DMS 273 (cell line): Measurements from ENCODE around the gene DIP2B.

Source experiments
- DNase-seq: peaks from one replicate; lab custom pipeline; 2025; ENCODE audit not compliant: unreplicated experiment; lab: John Stamatoyannopoulos, UW

DIP2B gene

DNA sequence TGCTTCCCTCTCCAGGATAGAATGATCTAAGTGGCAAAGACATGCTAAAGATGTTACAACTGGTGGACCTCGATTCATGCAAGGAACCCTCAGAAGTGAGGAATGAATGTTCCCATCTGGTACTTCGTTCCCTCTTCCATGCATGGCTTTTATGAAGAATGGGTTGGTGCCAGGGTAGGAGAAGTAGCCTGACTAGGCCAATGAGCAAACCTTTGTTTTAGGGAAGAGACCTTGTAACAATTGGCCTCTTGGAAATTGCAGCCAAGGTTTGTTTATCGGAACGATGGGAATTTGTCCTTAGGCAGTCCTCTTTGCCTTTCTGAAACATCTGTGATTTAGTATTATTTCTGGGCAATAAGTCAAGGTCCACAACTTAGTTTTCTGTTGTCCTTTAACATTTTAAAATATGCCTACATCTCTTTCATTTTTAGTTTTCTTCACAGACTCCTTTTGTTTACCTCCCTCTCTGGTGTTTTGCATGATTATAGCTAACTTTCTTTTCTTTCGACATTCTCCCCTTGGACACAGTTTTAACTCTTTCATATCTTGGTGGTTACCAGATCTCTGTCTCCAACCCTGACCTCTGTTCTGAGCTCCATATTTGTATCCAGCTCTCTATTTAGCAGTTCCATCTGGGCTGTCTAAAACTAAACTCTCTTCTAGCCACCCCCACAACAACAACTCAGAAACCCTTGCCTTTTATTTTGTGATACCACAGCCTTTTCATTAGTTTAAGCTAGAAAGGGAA, 70.0 kb downstream of the DIP2B start:
- no peak for DNase-seq

DNA sequence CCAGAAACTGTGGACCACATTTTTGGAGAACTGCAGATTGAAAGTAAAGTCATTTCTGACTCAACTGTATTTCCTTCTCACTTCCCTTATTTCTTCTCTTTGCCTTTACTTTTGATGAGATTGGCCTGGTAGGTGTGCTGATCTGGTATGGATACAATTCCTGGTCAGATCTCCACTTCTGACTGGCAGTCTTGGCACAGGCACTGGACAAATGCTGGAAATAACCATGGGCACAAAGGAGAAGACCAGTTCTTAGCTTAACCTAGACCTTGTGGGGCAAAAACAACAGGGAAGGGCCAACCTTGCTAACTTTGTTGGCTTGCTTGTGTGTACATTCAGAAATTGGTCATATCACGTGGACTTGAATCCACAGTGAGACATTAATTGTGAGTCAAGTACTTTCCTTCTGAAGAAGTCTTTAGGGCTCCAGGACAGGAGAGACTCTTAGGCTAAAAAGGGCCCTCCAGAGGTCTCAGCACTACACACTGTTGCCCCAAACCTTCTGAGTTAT, 75.0 kb downstream of the DIP2B start:
- no peak for DNase-seq

DNA sequence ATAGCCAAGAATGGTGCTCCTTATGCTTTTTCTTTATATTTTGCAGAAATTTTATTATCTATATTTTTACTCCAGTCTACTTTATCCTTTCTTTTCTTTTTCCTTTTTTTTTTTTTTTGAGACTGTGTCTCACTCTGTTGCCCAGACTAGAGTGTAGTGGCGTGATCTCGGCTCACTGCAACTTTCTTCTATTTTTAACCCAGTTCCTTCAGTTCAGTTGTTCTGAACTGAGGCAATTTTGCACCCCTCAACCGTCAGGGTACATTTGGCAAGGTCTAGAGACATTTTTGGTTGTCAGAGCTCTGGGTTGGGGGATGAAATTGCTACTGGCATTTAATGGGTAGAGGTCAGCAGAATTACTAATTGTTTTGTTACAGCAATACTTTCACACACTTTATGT, 75.7 kb downstream of the DIP2B start:
- no peak for DNase-seq

DNA sequence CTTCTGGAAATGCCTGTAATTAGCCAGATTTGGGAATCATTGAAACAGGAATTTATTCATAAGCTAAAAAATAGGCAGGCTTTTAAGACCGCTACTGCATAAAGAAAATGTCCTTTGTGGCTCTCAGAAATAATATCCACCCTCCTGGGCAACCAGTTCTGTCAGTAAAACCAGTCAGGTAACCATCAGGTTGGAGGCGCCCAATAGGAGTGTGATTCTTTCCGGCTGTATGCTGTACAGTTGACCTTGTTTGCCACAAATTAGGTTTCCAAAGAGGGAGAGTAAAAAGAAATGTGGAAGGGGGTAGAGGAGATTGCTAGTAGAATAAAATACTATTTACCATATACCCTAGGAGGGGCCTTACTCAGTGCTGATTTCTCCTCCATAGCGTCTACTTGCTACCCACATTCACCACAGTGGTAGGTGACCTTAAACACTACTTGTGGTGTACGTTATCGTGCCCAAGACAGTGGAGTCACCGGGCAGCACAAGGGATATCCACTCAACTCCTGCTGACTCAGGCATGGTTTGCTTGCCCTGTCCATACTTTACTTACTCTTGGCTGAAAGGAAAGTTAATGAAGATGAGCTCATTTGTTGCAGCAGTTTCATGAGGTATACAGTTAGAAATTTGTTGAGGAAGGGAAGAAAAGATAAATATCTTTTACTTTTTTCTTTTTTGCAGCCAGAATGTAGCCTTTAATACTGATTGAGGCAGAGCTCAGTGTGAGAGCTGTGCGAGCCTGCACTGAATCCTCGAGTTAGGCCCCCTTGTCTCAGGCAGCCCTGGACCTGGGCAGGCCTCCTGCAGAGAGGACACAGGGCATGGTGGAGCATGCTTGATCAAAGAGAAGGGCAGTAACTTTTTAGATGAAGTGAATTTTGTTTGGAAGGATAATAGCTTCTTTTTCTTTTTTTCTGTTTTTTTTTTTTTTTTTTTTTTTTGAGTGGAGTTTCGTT, 76.7 kb downstream of the DIP2B start:
- DNase-seq = no peak

DNA sequence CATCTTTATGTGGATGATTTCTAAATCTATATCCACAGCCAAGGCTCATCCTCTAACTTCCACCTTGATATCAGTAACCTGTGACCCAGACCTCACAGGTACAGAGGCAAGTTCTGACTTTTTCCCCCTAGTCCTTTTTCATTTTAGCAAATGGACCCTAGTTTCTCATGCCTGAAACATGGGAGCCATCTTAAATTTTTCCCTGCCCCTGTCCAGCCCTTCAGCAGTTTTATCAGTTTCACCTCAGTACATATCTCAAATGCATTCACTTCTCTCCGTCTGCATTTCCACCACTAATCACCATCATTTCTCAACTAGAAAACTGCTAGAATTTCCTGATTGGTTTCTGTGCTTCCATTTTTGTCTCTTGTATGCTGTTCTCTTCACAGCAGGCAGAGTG, 79.3 kb downstream of the DIP2B start:
- DNase-seq = no peak

DNA sequence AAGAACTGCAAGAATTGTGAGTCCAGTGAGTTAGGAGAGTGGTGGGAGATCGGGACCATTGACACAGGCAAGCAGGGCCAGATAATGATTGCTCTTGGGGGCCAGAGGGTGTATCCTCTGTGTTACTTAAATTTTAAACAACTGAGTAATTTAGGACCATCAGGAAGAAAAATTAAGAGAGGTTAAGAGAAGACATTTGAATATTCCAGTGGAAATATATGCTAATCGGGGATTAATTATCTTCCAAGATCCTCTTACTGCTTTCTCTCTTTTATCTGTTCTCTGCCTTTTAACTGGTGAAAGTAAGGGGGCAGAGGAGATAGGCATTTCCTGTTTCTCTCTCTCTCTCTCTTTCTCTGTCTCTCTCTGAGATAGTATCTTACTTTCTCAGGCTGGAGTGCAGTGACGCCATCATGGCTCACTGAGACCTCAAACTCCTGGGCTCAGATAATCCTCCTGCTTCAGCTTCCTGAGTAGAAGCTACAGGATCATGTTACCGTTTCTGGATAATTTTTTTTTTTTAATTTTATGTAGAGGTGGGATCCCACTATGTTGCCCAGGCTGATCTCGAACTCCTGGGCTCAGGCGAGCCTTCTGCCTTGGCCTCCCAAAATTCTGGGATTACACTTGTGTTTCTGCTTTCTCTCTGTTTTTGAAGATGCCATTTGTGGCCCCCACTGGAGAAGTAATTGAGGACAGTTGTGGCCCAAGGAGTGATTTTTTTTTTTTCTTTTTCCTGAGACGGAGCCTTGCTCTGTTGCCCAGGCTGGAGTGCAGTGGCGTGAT, 85.1 kb downstream of the DIP2B start:
- no peak for DNase-seq

DNA sequence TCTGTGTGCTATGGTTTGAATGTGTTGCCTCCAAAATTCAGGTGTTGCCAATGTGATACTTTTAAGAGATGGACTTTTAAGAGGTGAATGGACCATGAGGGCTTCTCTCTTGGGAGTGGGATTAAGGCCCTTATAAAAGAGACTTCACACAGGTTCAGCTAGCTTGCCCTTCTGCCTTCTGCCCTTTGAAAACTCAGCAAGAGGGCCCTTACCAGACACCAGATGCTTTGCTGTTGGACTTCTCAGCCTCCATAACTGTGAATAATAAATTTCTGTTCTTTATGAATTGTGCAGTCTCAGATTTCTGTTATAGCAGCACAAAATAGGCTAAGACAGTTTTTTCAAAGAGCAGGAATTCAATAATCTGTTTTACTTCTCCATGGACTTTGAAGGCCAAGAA, 86.1 kb downstream of the DIP2B start:
- DNase-seq = no peak

DNA sequence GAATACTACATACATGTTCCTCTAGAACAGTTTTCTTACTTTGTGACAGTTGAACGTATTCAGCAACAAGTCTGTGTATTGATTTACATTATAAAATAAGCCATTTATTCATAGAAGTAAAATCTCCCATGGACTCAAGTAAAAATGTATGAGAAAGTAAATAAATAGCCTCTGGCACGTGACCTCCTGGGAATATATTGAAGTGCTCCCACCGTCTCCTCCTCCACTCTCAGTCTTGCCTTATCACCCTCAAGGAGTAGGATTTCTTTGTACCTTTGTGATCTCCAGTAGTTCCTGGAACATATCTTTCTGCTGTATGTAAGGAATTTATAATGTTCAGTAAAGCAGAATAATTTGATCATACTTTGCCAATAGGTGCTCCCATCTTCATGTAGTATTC, 90.9 kb downstream of the DIP2B start:
- no peak for DNase-seq

DNA sequence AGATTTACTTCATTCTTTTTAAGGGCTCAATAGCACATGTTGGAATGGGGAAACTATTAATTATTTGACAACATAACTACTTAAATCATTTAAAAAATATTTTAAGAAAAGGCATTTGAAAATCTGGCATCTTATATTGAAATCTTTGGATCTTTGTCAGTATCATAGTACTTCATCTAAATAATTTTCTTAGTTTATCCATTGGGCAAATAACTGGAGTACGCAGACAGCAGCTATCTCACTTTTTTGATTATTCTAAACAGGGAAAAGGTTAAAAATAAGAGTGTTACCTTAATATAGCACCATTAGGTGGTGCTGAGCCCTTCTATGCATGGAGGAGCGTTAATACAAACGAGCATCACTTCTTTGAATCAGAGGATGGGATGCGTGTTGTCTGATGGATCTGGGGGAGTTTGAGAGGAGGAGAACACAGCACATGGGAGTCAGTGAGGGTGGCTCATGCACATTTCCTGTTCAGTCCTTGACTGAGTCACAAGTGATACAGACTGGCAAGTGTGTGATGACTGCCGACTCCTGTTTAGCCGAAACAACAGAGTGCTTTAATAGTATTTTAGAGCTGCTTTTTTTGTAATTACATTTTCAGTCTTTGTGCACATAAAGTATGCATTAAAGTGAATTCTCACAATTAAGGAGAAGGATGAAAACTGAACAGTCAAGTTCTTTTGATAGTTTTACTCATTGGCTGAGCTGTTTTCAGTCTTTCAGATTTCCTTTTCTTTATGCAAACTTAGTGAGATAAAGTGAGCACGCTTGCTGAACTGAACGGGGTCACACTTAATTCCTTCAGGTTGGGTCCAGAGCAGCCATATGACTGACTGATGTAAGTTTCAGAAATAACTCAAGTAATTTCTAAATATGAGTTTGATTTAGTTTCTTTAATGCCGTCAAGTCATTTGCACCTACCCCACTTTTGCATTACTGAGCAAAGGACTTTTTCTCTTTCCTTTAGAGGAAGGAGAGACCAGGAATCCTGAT, 92.7 kb downstream of the DIP2B start:
- no peak for DNase-seq

DNA sequence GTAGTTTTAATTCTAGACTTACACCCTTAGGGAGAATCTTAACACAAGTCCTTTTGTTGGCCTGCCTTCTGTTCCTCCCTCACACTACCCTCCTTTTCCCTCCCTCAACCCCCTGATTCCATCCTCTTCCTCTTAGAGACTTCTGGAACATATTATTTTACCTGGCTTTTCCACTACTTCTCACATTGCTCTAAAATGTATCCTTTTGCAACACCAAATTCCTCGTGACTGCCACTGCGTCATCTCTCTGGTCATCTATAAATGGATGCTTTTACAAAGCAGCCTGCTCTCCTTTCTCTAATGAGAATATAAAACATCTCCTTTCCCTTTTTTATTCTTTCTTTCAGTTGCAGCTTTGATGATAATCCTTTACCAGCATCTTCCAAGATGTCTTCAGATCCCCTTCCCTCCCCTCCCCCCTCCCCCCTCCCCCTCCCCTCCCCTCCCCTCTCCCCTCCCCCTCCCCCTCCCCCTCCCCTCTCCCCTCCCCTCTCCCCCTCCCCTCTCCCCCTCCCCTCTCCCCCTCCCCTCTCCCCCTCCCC, 93.6 kb downstream of the DIP2B start:
- DNase-seq = no peak

DNA sequence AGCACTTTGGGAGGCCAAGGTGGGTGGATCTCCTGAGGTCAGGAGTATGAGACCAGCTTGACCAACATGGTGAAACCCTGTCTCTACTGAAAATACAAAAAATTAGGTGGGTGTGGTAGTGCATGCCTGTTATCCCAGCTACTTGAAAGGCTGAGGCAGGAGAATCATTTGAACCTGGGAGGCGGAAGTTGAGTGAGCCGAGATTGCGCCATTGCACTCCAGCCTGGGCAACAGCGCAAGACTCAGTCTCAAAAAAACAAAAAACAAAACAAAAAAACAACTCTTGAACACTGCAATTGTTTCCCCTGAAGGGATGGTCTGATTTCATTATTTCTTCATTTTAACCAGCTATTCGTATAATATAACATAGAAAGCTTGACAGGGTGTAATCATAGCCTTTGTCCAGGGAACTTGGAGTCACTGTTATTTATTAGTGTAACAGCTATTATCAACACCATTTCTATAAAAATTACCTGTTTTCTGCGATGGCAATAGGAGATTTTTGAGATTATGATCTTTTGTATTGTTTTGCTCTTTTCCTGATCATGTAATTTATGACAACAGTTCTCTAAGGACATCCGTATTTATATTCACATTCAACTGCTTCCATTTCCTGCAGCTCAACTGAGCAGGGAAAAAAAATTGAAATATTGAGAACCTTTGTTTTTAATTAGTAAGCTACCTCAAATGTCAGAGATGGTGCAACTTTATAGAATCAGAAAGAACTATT, 94.7 kb downstream of the DIP2B start:
- no peak for DNase-seq

DNA sequence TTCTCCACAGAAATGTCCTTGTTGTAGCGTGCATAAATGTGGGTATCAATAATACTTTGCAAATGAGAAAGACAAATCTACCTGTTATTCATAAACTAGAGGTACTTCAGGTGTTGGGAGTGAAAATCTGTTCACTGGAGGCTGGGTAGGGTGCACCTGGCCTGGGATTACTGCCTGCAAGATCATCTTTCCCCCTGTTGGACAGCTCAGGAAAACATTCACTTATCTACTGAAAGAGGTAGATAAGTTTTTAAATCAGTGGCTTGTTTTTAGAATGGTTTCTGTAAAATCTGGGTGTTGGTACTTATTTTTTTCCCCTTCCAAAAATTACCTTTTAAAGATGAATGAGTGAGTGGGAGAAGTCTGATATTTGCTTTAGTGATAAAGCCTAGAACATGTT, 95.6 kb downstream of the DIP2B start:
- DNase-seq = no peak

DNA sequence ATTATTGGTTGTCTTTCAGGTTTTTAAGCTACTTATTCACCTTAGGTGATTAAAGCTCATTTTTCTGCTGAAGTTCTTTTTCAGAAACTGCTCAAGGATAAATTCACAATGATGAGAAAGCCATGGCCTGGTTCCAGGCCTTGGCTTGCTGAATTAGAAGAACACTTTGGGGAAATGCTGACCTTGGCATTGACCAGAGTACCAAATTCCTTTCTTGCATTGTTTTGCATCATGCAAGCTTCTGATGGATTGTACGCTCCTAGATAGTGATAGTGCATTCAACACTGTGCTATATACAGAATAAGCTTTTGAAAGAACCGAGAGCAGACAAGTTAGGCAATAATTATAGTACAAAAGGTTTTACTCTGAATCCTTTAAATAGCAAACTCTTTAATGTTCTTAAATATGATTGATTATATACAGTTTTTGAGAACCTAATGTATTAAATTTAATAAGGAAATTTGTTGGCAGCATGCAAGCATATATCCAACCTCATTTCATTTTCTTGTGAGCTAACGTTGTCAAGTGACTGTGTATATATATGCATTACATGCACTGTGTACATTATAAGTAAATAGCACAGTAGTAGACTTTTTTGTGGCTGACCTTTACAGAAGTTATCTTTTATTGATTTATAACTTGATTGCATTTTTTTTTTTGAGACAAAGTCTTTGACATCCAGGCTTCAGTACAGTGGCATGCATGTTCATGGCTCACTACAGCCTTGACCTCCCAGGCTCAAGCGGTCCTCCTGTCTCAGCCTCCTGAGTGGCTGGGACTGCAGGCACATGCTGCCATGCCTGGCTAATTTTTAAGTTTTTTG, 99.2 kb downstream of the DIP2B start:
- no peak for DNase-seq

DNA sequence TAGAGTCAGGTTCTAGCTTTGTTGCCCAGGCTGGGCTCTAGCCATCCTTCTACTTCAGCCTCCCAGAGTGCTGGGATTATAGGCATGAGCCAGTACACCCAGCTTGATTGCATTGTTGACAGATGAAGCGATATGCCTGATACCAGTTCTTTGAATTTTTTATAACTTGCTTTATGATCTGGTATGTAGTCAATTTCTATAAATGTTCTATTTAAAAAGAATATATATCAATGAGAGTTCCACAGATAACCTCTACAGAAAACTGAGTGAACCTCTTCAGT, 99.8 kb downstream of the DIP2B start:
- no peak for DNase-seq

DNA sequence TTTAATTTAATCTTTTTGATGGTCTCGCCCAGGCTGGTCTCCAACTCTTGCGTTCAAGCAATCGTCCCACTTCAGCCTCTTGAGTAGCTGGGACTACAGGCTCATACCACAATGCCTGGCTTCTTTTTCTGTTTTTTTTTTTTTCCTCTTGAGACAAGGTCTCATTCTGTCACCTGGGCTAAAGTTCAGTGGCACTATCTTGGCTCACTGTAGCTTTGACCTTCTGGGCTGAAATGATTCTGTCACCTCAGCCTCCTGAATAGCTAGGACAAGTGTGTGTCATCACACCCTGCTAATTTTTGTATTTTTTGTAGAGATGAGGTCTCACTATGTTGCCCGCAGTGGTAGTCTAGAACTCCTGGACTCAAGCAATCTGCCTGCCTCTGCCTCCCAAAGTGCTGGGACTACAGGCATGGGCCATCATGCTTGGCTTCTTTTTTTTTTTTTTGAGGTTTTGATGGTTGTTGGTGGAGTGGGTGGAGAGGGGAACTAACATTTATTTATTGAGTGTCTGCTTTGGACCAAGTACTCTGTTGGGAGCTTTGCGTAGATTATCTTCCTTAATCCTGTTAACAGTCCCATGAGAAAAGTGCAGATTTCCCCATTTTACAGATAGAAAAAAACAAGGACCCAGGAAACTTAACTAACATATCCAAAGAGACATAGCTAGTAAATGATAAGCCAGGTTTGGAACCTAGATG, 102.0 kb downstream of the DIP2B start:
- no peak for DNase-seq

DNA sequence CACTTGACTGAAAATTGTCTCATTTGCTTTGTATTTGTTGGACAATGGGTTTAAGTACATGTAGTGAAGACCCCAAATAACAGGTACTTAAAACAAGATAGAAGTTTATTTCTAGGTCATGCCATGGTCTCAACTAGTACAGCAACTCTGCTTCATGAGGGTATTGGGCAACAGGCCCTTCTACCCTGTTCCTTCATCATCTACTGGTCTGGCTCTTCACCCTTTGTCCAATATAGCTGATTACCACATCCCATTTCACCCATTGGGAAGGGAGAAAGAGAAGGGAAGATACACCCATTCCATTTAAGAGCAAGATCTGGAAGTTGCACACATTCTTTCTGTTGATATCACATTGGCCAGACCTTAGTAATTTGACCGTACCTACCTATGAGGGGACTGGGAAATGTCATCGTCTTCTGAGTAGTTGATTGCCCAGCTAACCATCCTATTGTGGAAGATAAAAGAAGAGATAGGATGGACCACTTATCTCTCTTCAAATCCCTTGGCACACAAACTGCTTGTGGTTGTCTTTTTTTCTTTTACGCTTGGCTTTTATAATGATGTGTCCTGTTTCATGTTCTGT, 104.6 kb downstream of the DIP2B start:
- no peak for DNase-seq

DNA sequence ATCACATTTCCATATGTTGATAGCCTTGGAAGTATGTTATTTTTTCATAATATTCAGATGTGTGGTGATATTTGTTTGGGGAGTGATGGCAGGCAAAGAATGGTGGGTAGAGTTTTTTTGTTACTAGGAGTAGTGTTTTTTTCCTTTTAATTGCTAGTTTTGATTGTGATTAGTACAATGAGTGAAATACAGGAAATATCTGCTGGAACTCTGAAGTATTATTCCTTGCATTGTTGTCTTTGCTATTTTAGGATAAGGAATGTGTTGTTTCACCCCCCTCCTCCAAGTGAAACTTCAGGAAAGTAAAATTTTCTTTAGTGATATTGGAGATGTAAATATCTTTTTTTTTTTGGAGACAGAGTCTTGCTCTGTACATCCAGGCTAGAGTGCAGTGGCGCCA, 105.4 kb downstream of the DIP2B start:
- no peak for DNase-seq
